Measurements from ENCODE around the gene BABAM2.

The BABAM2 gene

GRCh38 chr2:27912512-27912911, 22.0 kb downstream of the BABAM2 start:
- no peak for DNase-seq

- DNase-seq = peak; percentile 50
Measured at GRCh38 chr2:27914041-27914804, 23.7 kb downstream of the BABAM2 start.

- DNase-seq = no peak
Measured at GRCh38 chr2:27914805-27915175, 24.3 kb downstream of the BABAM2 start.

- no peak for DNase-seq
Measured at GRCh38 chr2:27915191-27915590, 24.7 kb downstream of the BABAM2 start.

GRCh38 chr2:27915874-27916273, 25.3 kb downstream of the BABAM2 start:
- peak; percentile 45 for DNase-seq

GRCh38 chr2:27916293-27916995, 25.9 kb downstream of the BABAM2 start:
- DNase-seq = no peak

- peak; percentile 49 for DNase-seq
Measured at GRCh38 chr2:27920148-27920885, 29.8 kb downstream of the BABAM2 start.

GRCh38 chr2:27921424-27921823, 30.9 kb downstream of the BABAM2 start:
- no peak for DNase-seq

GRCh38 chr2:27921880-27922547, 31.5 kb downstream of the BABAM2 start:
- no peak for DNase-seq

- no peak for DNase-seq
Measured at GRCh38 chr2:27922842-27923241, 32.3 kb downstream of the BABAM2 start.

GRCh38 chr2:27925766-27926472, 35.4 kb downstream of the BABAM2 start:
- no peak for DNase-seq

- no peak for DNase-seq
Measured at GRCh38 chr2:27929916-27930486, 39.5 kb downstream of the BABAM2 start.

GRCh38 chr2:27931361-27931950, 40.9 kb downstream of the BABAM2 start:
- DNase-seq = no peak

- peak; percentile 57 for DNase-seq
Measured at GRCh38 chr2:27932396-27932795, 41.9 kb downstream of the BABAM2 start.

GRCh38 chr2:27935026-27935425, 44.5 kb downstream of the BABAM2 start:
- no peak for DNase-seq

GRCh38 chr2:27940090-27940671, 49.7 kb downstream of the BABAM2 start:
- DNase-seq = no peak

GRCh38 chr2:27940982-27941381, 50.5 kb downstream of the BABAM2 start:
- no peak for DNase-seq

- no peak for DNase-seq
Measured at GRCh38 chr2:27942612-27943547, 52.4 kb downstream of the BABAM2 start.

- no peak for DNase-seq
Measured at GRCh38 chr2:27946530-27947060, 56.1 kb downstream of the BABAM2 start.

GRCh38 chr2:27952070-27952469, 61.5 kb downstream of the BABAM2 start:
- DNase-seq = no peak
